Body of pancreas (tissue), 4 donors: ENCODE results near the gene TTLL11. TPM values are rescaled to one million over a fixed set of nuclear protein-coding genes. Genes with fewer than 3 reads are reported as not detected.

ENCODE experiments used
- ATAC-seq: fragments of 150-250 bp; one replicate; pipeline ENCODE4 v1.9.1; 2016
- DNase-seq, 4 donors: peaks; one replicate each; pipeline ENCODE4 v3.0.0-alpha.2; 2019
- H3K27ac ChIP-seq, 4 donors: fragments of 200-600 bp; sonication (generic); 1 replicate in 3 of 4; 2 replicates in 1 of 4; pipeline versions ENCODE4 v1.5.1 to v1.6.1; 2016 to 2019; ENCODE audit warnings: mild to moderate bottlenecking in 1 of 4, mixed read lengths in 1 of 4, moderate library complexity in 1 of 4
- H3K27me3 ChIP-seq, 2 donors: fragments of 200-600 bp; sonication (generic); one replicate each; pipeline ENCODE4 v1.6.0; 2016; ENCODE audit warnings: mild to moderate bottlenecking in 1 of 2
- H3K36me3 ChIP-seq, 2 donors: fragments of 200-600 bp; sonication (generic); replicated peaks in 1 of 2; 2 replicates each; pipeline ENCODE4 v1.5.1; 2016; ENCODE audit warnings: low read depth in 2 of 2; ENCODE audit not compliant: insufficient read depth in 1 of 2
- H3K4me1 ChIP-seq: fragments of 200-600 bp; sonication (generic); one replicate; pipeline ENCODE4 v1.6.0; 2016
- H3K4me3 ChIP-seq, 2 donors: fragments of 200-600 bp; sonication (generic); 1 replicate in 1 of 2; 2 replicates in 1 of 2; pipeline ENCODE4 v1.5.1; 2016 to 2019
- H3K9me3 ChIP-seq, 3 donors: fragments of 200-600 bp; sonication (generic); 1 replicate in 2 of 3; 2 replicates in 1 of 3; pipeline ENCODE4 v1.5.1; 2016
- CTCF ChIP-seq, 7 experiments: fragments of 450-650 bp in 4 of 7; fragments of 200-600 bp in 3 of 7; sonication (generic) in 3 of 7; IDR thresholded peaks; one replicate each; pipeline ENCODE4 v1.5.1; 2016 to 2019; ENCODE audit warnings: antibody characterized with exemption in 7 of 7
- POLR2A ChIP-seq, 3 donors: fragments of 450-650 bp; IDR thresholded peaks; one replicate each; pipeline ENCODE4 v1.6.1; 2016; ENCODE audit warnings: antibody characterized with exemption in 3 of 3, mild to moderate bottlenecking in 2 of 3
- WGBS, 2 donors: methylation state at CpG; one replicate each; pipeline ENCODE4 v1.1.5; 2017; 5-methylcytosine and 5-hydroxymethylcytosine counted together
- intact Hi-C: fragments of 100-400 bp; cut with DNase I; formaldehyde crosslinking; loops from one replicate; pipeline ENCODE4 v1.15.1; 2023
- total RNA-seq, 2 donors: library from RNA; depleted of rRNA; stranded (reverse); fragments of >200 nt; gene quantifications; one replicate each; pipeline ENCODE4 v1.1.0, GENCODE V29; 2016

Gene TTLL11
- total RNA-seq, 2 donors from 2014 or later, result 14.5 to 16.8 TPM

- no peak for TF ChIP-seq POLR2A (IDR thresholded peaks at IDR 0.05)
- no peak for TF ChIP-seq CTCF (IDR thresholded peaks at IDR 0.05)
- intact Hi-C loops, result loop anchor here (10.0 kb wide), 1 partner anchor 689 kb away; the partner anchor contains the start of gene OR1K1
- Histone ChIP-seq H3K36me3 (no peaks in the 10 kb centered on the region), H3K4me3 (no peak overlapping the region), H3K27ac (no peak overlapping the region), H3K27me3 (no peaks in the 10 kb centered on the region), H3K4me1 (no peaks in the 10 kb centered on the region), H3K9me3 (no peaks in the 10 kb centered on the region)
- DNase-seq (no peak), ATAC-seq (no peak)
- 61 to 70% methylated on average over 8 to 12 of the region's 12 CpGs for WGBS, 2 donors
Measured at GRCh38 chr9:122115176-122116035, 22.3 kb upstream of the TTLL11 start.

- TF ChIP-seq CTCF (IDR thresholded peaks at IDR 0.05), result no peak
- TF ChIP-seq POLR2A (IDR thresholded peaks at IDR 0.05), result no peak
- WGBS, 2 donors, result 43 to 47% methylated on average over 5 of the region's 5 CpGs
- no peak for ATAC-seq
Measured at GRCh38 chr9:122113574-122113973, 20.5 kb upstream of the TTLL11 start.

GRCh38 chr9:122112238-122112637 is 19.1 kb upstream of the TTLL11 start:
- no peak overlapping the region for H3K27ac ChIP-seq
- TF ChIP-seq POLR2A (IDR thresholded peaks at IDR 0.05), result no peak
- no peak for TF ChIP-seq CTCF (IDR thresholded peaks at IDR 0.05)
- H3K9me3 ChIP-seq, result no peaks in the 10 kb centered on the region
- H3K36me3 ChIP-seq, result no peaks in the 10 kb centered on the region
- intact Hi-C loops, result loop anchor here (10.0 kb wide), 1 partner anchor 693 kb away; the partner anchor contains the start of gene OR1K1
- no peaks in the 10 kb centered on the region for H3K4me1 ChIP-seq
- no peaks in the 10 kb centered on the region for H3K27me3 ChIP-seq
- no peak for ATAC-seq
- DNase-seq, result no peak
- H3K4me3 ChIP-seq, result no peak overlapping the region
- 77% methylated on average over 6 of the region's 6 CpGs for WGBS, 2 donors

More at GRCh38 chr9:122113574-122113973, 20.5 kb upstream of the TTLL11 start:
- Histone ChIP-seq H3K4me1 (no peaks in the 10 kb centered on the region), H3K27ac (no peak overlapping the region), H3K4me3 (no peak overlapping the region), H3K36me3 (no peaks in the 10 kb centered on the region), H3K9me3 (no peaks in the 10 kb centered on the region), H3K27me3 (no peaks in the 10 kb centered on the region)
- no peak for DNase-seq
- intact Hi-C loops, result loop anchor here (10.0 kb wide), 1 partner anchor 691 kb away; the partner anchor contains the start of gene OR1K1

GRCh38 chr9:122111413-122112085 is 18.4 kb upstream of the TTLL11 start:
- WGBS, 2 donors, result 89% methylated on average over 6 to 9 of the region's 9 CpGs

More at GRCh38 chr9:122111413-122112085, 18.4 kb upstream of the TTLL11 start:
- no peaks in the 10 kb centered on the region for H3K4me1 ChIP-seq
- ATAC-seq (no peak), DNase-seq (no peak)
- intact Hi-C loops, result loop anchor here (10.0 kb wide), 1 partner anchor 693 kb away; the partner anchor contains the start of gene OR1K1
- H3K27me3 ChIP-seq, result no peaks in the 10 kb centered on the region
- H3K4me3 ChIP-seq, result no peak overlapping the region
- H3K27ac ChIP-seq, result no peak overlapping the region
- no peaks in the 10 kb centered on the region for H3K36me3 ChIP-seq
- no peaks in the 10 kb centered on the region for H3K9me3 ChIP-seq
- no peak for TF ChIP-seq CTCF (IDR thresholded peaks at IDR 0.05)
- no peak for TF ChIP-seq POLR2A (IDR thresholded peaks at IDR 0.05)
